HL-60 (cell line): ENCODE results near the gene CIART.

Source experiments
- CTCF ChIP-seq: IDR thresholded peaks from one replicate; pipeline ENCODE4 v1.5.1; 2011; ENCODE audit warnings: low read length, control low read depth, inconsistent platforms; ENCODE audit not compliant: insufficient read depth
- GABPA ChIP-seq: IDR thresholded peaks from 2 replicates; pipeline ENCODE4 v1.6.1; 2012; ENCODE audit warnings: low read depth
- POLR2AphosphoS5 ChIP-seq: IDR thresholded peaks from 2 replicates; pipeline ENCODE4 v1.6.1; 2012; ENCODE audit warnings: low read depth
- REST ChIP-seq: IDR thresholded peaks from 2 replicates; pipeline ENCODE4 v1.6.1; 2012; ENCODE audit warnings: low read depth; ENCODE audit not compliant: insufficient replicate concordance

- no peak for TF ChIP-seq CTCF
- no peak for TF ChIP-seq POLR2AphosphoS5
- no peak for TF ChIP-seq GABPA
- TF ChIP-seq REST = no peak
Observed at GRCh38 chr1:150311762-150312161, 29.4 kb downstream of the CIART start.
